Caco-2 (cell line): Measurements from ENCODE around the gene EXOC6B. TPM values are rescaled to one million over a fixed set of nuclear protein-coding genes. Genes with fewer than 3 reads are reported as not detected.

Experiments
- BruUV-seq: library from RNA; stranded (reverse); fragments of 400-500 nt; replicated peaks from 2 replicates; lab custom pipeline; 2021; lab: Mats Ljungman, UMichigan
- CTCF ChIA-PET: fragments of 300-600 bp; sonication (Branson Sonifier 250); formaldehyde crosslinking; loops from one replicate; lab custom pipeline; 2022; ENCODE audit warnings: antibody characterized with exemption; lab: Charles Lee
- POLR2A ChIA-PET: fragments of 300-600 bp; sonication (Branson Sonifier 250); formaldehyde crosslinking; loops from one replicate; lab custom pipeline; 2022; ENCODE audit warnings: antibody characterized with exemption; lab: Charles Lee
- DNase-seq, 2 experiments: peaks; one replicate each; pipeline versions ENCODE4 v3.0.0 to v3.0.0-alpha.2; 2020 to 2022
- H3K27me3 ChIP-seq: replicated peaks from 2 replicates; pipeline ENCODE4 v1.6.0; 2011; ENCODE audit warnings: low read length; ENCODE audit not compliant: control insufficient read depth, insufficient read depth
- H3K36me3 ChIP-seq: 2 replicates; pipeline ENCODE4 v1.5.1; 2011; ENCODE audit warnings: low read length; ENCODE audit not compliant: control insufficient read depth, insufficient read depth
- H3K4me1 ChIP-seq: fragments of 250-450 bp; sonication (Bioruptor Pico); 2 replicates; pipeline ENCODE4 v1.5.1; 2020; ENCODE audit warnings: mild to moderate bottlenecking
- H3K4me3 ChIP-seq: 2 replicates; pipeline ENCODE4 v1.5.1; 2011; ENCODE audit warnings: low read depth, mild to moderate bottlenecking, control low read depth, low read length
- H3K9me3 ChIP-seq: fragments of 250-450 bp; sonication (Bioruptor Pico); 2 replicates; pipeline ENCODE4 v1.5.1; 2020; ENCODE audit warnings: mild to moderate bottlenecking, moderate library complexity
- H3K27ac Mint-ChIP-seq: one replicate; pipeline ENCODE4 v1.8.0; 2022; ENCODE audit warnings: mixed read lengths; ENCODE audit not compliant: unreplicated experiment
- H3K27me3 Mint-ChIP-seq: one replicate; pipeline ENCODE4 v1.8.0; 2022; ENCODE audit warnings: mixed read lengths; ENCODE audit not compliant: insufficient read depth, unreplicated experiment
- H3K36me3 Mint-ChIP-seq: one replicate; pipeline ENCODE4 v1.8.0; 2022; ENCODE audit warnings: mild to moderate bottlenecking, mixed read lengths; ENCODE audit not compliant: insufficient read depth, unreplicated experiment
- H3K4me1 Mint-ChIP-seq: one replicate; pipeline ENCODE4 v1.8.0; 2022; ENCODE audit warnings: low read depth, mixed read lengths; ENCODE audit not compliant: unreplicated experiment
- H3K4me3 Mint-ChIP-seq: one replicate; pipeline ENCODE4 v1.8.0; 2022; ENCODE audit warnings: mild to moderate bottlenecking, moderate library complexity, mixed read lengths; ENCODE audit not compliant: unreplicated experiment
- H3K9me3 Mint-ChIP-seq: one replicate; pipeline ENCODE4 v1.8.0; 2022; ENCODE audit warnings: mixed read lengths; ENCODE audit not compliant: unreplicated experiment
- intact Hi-C: fragments of 100-400 bp; cut with micrococcal nuclease; formaldehyde crosslinking; loops from one replicate; pipeline ENCODE4 v1.10.0; 2022; ENCODE audit not compliant: unreplicated experiment
- total RNA-seq: library from RNA; stranded (reverse); gene quantifications from 2 replicates; pipeline ENCODE4 v1.2.3, GENCODE V29; 2022
- TF ChIP-seq, protein P1 (sequence below), 2 experiments: fragments of 200-600 bp in 1 of 2; IDR thresholded peaks; 1 replicate in 1 of 2; 2 replicates in 1 of 2; pipeline versions ENCODE4 v1.5.1 to v1.8.0; 2011 to 2022; ENCODE audit warnings: antibody characterized with exemption in 1 of 2, control low read depth in 1 of 2, inconsistent platforms in 1 of 2, low read depth in 1 of 2, low read length in 1 of 2, mild to moderate bottlenecking in 1 of 2, moderate library complexity in 1 of 2; ENCODE audit not compliant: insufficient read depth in 1 of 2, severe bottlenecking in 1 of 2, unreplicated experiment in 1 of 2

EXOC6B gene
- total RNA-seq, 1 experiment from 2014 or later = 36.1 TPM

DNA sequence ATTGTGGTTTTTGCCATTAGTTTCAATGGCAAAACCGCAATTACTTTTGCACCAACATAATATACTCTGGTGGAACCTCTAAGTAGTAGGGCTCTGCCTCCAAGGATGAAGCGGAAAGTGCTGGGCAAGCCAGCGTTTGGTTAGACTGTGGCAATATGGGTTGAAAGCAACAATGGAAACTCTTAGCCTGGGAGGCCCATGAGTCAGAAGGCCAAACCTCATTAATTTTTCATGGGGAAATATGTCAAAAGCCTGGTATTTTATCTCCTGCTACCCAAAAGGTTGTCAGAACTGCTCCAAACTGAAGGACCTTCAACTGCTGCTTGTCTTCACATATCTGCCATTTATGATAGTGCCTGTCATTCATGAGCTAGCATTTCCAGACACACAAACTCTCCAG lies 499.1 kb downstream of the EXOC6B start:
- Histone ChIP-seq H3K4me3 (no peak overlapping the region), H3K4me1 (no peaks in the 10 kb centered on the region), H3K9me3 (no peaks in the 10 kb centered on the region), H3K36me3 (no peaks in the 10 kb centered on the region), H3K27me3 (no peaks in the 10 kb centered on the region)
- DNase-seq = no peak
- H3K27me3 Mint-ChIP-seq = no peaks in the 10 kb centered on the region
- H3K36me3 Mint-ChIP-seq = no peaks in the 10 kb centered on the region
- no peaks in the 10 kb centered on the region for H3K9me3 Mint-ChIP-seq
- intact Hi-C loops = loop anchor here (5.0 kb wide), 1 partner anchor 251 kb away; no protein-coding TSS in a partner anchor
- no peak overlapping the region for H3K4me3 Mint-ChIP-seq
- TF ChIP-seq, protein P1, sequence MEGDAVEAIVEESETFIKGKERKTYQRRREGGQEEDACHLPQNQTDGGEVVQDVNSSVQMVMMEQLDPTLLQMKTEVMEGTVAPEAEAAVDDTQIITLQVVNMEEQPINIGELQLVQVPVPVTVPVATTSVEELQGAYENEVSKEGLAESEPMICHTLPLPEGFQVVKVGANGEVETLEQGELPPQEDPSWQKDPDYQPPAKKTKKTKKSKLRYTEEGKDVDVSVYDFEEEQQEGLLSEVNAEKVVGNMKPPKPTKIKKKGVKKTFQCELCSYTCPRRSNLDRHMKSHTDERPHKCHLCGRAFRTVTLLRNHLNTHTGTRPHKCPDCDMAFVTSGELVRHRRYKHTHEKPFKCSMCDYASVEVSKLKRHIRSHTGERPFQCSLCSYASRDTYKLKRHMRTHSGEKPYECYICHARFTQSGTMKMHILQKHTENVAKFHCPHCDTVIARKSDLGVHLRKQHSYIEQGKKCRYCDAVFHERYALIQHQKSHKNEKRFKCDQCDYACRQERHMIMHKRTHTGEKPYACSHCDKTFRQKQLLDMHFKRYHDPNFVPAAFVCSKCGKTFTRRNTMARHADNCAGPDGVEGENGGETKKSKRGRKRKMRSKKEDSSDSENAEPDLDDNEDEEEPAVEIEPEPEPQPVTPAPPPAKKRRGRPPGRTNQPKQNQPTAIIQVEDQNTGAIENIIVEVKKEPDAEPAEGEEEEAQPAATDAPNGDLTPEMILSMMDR (IDR thresholded peaks at IDR 0.05; ENCODE audit: insufficient read depth in 1 of 2, low read depth in 1 of 2, low read length in 1 of 2, severe bottlenecking in 1 of 2, unreplicated experiment in 1 of 2) = no peak
- ChIA-PET POLR2A (no interaction called here), CTCF (interaction anchor here (1.6 kb wide), 1 partner anchor 41 kb away, joined by 5 read pairs; no protein-coding TSS in a partner anchor)
- no peak overlapping the region for H3K27ac Mint-ChIP-seq
- BruUV-seq = no TSS peak
- H3K4me1 Mint-ChIP-seq = no peaks in the 10 kb centered on the region

DNA sequence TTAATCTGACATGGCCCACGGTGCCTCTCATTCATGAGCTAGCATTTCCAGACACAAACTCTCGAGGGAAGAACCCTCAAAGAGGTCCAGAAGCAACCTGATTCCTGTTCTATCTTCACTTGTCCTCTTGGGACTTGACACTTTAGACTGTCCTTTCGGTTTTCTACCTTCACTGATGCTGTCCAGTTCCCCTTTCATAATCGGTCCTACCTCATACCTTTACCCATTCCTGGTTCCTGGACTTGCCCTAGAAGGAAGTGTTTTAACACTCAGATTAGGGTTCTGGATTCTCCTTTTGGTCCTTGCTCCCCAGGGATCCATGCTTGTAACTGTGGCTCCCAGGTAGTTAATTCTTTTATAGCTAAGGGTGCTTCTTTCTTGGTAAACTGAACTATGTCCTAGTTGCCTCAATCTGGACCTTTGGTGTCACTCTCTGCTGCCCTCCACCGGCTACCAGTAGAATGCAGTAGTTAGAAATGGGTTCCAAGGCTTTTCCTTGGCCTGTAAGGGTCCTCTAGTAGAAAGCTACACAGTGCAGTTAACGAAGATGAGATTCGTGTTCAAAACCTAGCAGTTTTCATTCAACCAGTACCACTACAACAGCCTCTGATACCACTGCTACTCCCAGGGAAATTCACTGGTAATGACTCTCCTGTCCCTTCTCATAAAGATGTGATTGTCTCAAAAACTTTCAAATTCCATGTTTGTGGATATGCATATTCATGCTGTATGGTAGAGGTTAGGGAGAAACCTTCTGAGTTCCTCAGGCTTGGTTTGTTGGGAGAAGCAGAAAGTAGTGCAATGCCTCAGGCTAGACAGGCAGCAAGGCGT lies 500.0 kb downstream of the EXOC6B start:
- intact Hi-C loops = loop anchor here (5.0 kb wide), 1 partner anchor 251 kb away; no protein-coding TSS in a partner anchor
- BruUV-seq = no TSS peak
- Histone ChIP-seq H3K27me3 (no peaks in the 10 kb centered on the region), H3K9me3 (no peaks in the 10 kb centered on the region), H3K36me3 (no peaks in the 10 kb centered on the region), H3K4me3 (no peak overlapping the region), H3K4me1 (no peaks in the 10 kb centered on the region)
- no peaks in the 10 kb centered on the region for H3K9me3 Mint-ChIP-seq
- POLR2A ChIA-PET = no interaction called here
- H3K27ac Mint-ChIP-seq = no peak overlapping the region
- CTCF ChIA-PET = interaction anchor here (0.6 to 1.6 kb wide), 9 partner anchors 9 to 254 kb away, joined by 3 to 6 read pairs (median 3); no protein-coding TSS in a partner anchor
- H3K36me3 Mint-ChIP-seq = no peaks in the 10 kb centered on the region
- no peaks in the 10 kb centered on the region for H3K4me1 Mint-ChIP-seq
- no peaks in the 10 kb centered on the region for H3K27me3 Mint-ChIP-seq
- peak; percentile 46 to 66 for DNase-seq
- TF ChIP-seq, protein P1 (IDR thresholded peaks at IDR 0.05; ENCODE audit: insufficient read depth in 1 of 2, low read depth in 1 of 2, low read length in 1 of 2, severe bottlenecking in 1 of 2, unreplicated experiment in 1 of 2) = peak; percentile 29 to 74
- H3K4me3 Mint-ChIP-seq = no peak overlapping the region

DNA sequence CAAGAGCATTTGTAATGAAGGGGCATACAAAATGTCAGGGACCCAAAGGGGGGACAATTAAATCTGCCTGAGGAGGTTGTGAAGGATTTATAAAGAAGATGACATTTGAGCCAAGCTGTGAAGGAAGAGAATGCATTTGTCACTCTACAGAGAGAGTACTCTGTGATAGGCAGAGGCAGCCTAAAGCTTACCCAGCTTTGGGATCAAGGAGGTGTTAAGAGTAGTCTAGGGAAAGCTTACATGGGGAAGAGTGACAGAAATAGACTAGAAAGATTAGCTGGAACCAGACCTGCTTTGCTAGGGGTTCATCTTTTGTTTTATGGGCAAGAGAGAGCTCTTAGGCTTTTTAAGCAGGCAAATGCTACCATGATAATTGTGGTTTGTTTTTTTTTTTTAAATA lies 509.1 kb downstream of the EXOC6B start:
- ChIA-PET POLR2A (no interaction called here), CTCF (interaction anchor here (0.6 to 1.1 kb wide), 2 partner anchors 9 to 447 kb away, joined by 3 to 4 read pairs; no protein-coding TSS in a partner anchor)
- H3K9me3 Mint-ChIP-seq = no peaks in the 10 kb centered on the region
- H3K36me3 ChIP-seq = no peaks in the 10 kb centered on the region
- H3K4me1 ChIP-seq = no peaks in the 10 kb centered on the region
- no peak overlapping the region for H3K4me3 Mint-ChIP-seq
- intact Hi-C loops = loop anchor here (5.0 kb wide), 1 partner anchor 426 kb away; no protein-coding TSS in a partner anchor
- BruUV-seq = no TSS peak
- H3K4me1 Mint-ChIP-seq = no peaks in the 10 kb centered on the region
- no peaks in the 10 kb centered on the region for H3K9me3 ChIP-seq
- H3K36me3 Mint-ChIP-seq = no peaks in the 10 kb centered on the region
- DNase-seq = no peak
- H3K27ac Mint-ChIP-seq = no peak overlapping the region
- TF ChIP-seq, protein P1 (IDR thresholded peaks at IDR 0.05; ENCODE audit: insufficient read depth in 1 of 2, low read depth in 1 of 2, low read length in 1 of 2, severe bottlenecking in 1 of 2, unreplicated experiment in 1 of 2) = no peak
- no peaks in the 10 kb centered on the region for H3K27me3 Mint-ChIP-seq
- H3K27me3 ChIP-seq = no peaks in the 10 kb centered on the region
- H3K4me3 ChIP-seq = no peak overlapping the region
